Measurements from ENCODE around the gene FLCN.

Gene FLCN

DNA sequence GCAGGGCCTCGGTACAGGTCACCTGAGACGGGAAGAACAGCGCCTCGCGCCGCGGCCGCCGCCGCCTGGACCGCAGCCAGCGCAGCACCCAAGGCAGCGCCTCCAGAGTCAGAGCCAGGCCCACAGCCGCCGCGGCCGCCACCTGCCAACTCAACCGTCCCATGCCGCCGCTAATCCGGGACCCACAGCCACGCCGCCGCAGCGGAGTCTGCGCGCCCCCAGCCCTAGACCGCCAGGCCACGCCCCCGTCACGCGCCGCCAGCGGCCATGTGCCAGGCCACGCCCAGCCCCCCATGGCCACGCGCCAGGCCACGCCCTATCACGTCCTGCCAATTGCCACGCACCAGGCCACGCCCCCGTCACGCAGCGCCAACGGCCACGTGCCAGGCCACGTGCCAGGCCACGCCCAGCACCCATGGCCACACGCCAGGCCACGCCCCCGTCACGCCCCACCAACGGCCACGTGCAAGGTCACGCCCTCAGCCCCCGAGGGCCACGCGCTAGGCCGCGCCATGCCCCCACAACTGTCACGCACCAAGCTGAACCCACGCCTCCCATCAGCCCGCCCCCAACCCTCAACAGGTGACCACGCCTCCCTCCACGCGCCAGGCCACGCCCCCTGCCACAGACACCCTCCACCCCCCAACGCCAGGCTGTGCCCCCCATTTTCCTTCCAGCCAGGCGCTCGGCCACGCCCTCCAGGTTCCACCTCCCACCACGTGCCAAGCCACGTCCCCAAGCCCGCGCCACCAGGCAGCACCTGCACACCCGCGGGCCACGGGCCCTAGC is 30.6 kb downstream of the FLCN start, which contains the start of gene PLD6:
Gene PLD6 (minus strand): TSS at position 210 of the 789 bp plus-strand sequence. CDS start 47 bp downstream, at position 163.
- peak; percentile 69 for DNase-seq (ENCODE audit: low read depth)
- Histone ChIP-seq H3K36me3 (ENCODE audit: control insufficient read depth, insufficient read depth, low read length, severe bottlenecking) (peaks cover 2% of the 10 kb centered on the region), H3K4me1 (ENCODE audit: control insufficient read depth, insufficient read depth, low read length) (peaks cover 32% of the 10 kb centered on the region), H3K27me3 (replicated peaks; ENCODE audit: control insufficient read depth, insufficient read depth, low read length) (no peaks in the 10 kb centered on the region), H3K9ac (ENCODE audit: low read length) (peak within 1 kb of the TSS; percentile 87), H3K9me3 (ENCODE audit: control insufficient read depth, low read length) (no peaks in the 10 kb centered on the region), H3K4me3 (ENCODE audit: low read length) (peak within 1 kb of the TSS; percentile 81)

DNA sequence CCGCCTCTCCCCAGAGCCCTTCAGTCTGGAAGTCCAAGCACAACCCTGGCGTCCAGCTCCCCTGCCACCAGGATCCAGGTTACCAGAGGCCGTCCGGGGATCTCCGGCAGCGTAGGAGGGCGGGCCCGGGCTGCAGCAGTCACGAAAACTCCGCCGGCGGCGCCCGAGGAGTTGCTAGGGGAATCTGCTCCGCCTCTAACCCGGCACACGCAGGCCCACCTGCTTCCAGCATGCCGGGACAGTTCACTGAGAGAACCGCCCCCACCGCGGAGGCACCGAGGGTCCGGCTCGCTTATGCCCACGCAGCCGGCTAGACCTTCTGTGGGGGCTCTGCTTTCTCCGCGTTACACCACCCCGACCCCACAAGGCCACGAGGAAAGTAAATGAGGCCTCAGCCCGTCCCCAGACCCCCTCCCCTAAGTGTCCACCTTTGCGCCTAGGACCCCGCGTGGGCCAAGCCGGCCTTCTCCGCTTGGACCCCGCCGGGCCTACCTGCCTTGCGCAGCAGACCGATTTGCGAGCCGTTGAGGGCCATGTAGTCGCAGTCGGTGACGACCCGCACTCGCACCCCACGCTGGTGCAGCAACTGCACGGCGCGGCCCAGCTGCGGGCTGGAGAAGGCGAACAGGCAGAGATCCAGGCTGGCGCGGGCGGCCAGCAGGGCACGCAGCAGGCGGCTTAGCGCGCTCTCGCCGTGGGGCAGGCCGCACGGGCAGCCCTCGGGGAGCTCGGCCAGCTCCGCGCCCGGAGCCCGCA is 31.4 kb downstream of the FLCN start:
- no peaks in the 10 kb centered on the region for H3K9me3 ChIP-seq (ENCODE audit: control insufficient read depth, low read length)
- peak; percentile 64 for DNase-seq (ENCODE audit: low read depth)
- H3K4me3 ChIP-seq (ENCODE audit: low read length) = peak overlapping the region; percentile 81
- H3K36me3 ChIP-seq (ENCODE audit: control insufficient read depth, insufficient read depth, low read length, severe bottlenecking) = no peaks in the 10 kb centered on the region
- peak overlapping the region; percentile 87 for H3K9ac ChIP-seq (ENCODE audit: low read length)
- peaks cover 35% of the 10 kb centered on the region for H3K4me1 ChIP-seq (ENCODE audit: control insufficient read depth, insufficient read depth, low read length)
- no peaks in the 10 kb centered on the region for H3K27me3 ChIP-seq (replicated peaks; ENCODE audit: control insufficient read depth, insufficient read depth, low read length)

DNA sequence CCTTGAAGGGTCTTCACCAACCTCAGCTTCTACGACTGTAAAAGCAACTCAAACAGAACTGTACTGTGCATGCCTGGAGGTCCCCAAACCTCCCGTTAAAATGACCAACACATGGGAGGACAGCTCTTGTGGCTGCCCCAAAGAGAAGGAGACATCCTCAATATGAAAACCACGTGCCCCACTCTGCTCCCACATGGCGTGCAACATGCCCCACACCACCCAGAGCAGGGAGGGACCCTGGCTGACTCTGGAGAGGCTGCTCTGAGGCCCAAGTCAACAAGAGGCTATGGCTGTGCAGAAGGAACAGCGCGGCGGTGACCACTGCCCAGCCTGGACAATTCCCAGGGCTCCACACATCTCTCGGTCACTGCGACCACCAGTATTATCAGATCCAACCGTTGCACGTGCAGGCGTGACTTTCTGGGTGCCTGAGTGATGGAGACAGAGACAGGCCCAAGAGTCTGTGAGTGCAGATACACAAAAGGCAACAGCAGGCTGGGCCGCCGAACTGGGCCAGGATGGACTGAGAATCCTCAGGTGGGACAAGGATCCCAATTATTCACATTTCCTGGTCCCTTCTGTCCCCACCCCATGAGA is 32.2 kb downstream of the FLCN start:
- DNase-seq (ENCODE audit: low read depth) = no peak
- Histone ChIP-seq H3K9me3 (ENCODE audit: control insufficient read depth, low read length) (no peaks in the 10 kb centered on the region), H3K9ac (ENCODE audit: low read length) (peak overlapping the region; percentile 87), H3K4me1 (ENCODE audit: control insufficient read depth, insufficient read depth, low read length) (peaks cover 43% of the 10 kb centered on the region), H3K4me3 (ENCODE audit: low read length) (peak overlapping the region; percentile 81), H3K36me3 (ENCODE audit: control insufficient read depth, insufficient read depth, low read length, severe bottlenecking) (no peaks in the 10 kb centered on the region), H3K27me3 (replicated peaks; ENCODE audit: control insufficient read depth, insufficient read depth, low read length) (no peaks in the 10 kb centered on the region)

DNA sequence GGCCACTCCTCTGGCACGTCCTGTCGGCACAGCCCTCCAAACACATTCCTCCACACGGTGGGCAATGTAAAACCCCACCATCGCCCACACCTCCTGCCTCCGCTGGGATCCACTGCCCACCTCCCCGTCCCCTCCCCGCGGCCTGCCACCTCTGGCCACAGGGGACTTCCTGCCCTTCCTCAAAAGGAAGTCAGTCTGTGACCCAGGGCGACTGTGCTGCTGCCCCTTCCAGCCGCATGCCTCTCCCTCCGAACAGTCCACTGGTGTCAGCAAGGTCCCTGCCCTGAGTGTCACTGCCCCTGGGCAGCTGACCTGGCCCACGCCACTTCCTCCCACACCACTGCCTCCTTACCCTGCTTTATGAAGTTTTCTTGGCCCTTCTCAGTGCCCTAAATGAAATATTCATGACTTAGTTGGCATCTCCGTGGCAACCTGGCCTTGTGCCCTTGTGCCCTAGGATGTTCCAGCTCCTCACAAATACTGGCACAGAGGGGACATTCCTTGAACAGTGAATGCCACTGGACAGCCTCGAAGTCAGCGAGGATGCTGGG is 32.9 kb downstream of the FLCN start:
- H3K4me3 ChIP-seq (ENCODE audit: low read length) = peak overlapping the region; percentile 81
- H3K9ac ChIP-seq (ENCODE audit: low read length) = no peak overlapping the region
- no peak for DNase-seq (ENCODE audit: low read depth)
- no peaks in the 10 kb centered on the region for H3K36me3 ChIP-seq (ENCODE audit: control insufficient read depth, insufficient read depth, low read length, severe bottlenecking)
- H3K9me3 ChIP-seq (ENCODE audit: control insufficient read depth, low read length) = no peaks in the 10 kb centered on the region
- no peaks in the 10 kb centered on the region for H3K27me3 ChIP-seq (replicated peaks; ENCODE audit: control insufficient read depth, insufficient read depth, low read length)
- peaks cover 43% of the 10 kb centered on the region for H3K4me1 ChIP-seq (ENCODE audit: control insufficient read depth, insufficient read depth, low read length)

DNA sequence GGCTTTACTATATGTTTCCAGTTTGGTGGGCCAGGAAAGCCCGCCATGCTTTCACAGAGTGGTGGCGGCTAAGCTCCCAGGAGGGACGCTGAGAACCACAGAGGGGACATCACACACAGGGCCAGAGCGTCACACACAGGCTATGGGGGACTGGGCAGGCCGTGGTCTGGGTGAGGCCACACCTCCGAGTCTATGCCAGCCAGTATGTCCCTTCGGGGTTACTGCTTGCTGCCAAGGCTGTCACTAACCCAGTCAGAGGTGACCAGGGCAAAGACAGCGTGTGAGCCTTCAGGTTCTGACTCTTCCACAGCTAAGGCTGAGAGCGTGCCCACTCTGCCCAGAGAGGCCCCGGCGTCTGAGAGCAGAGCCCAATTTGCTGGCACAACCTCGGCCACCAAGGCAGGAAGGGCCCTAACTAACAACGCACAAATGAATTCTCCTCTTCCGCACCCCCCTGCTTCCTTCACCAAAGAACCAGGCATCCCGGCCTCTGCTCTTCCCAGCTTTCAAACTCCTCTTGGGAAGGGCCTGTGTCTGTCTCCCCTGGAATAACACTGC is 33.7 kb downstream of the FLCN start:
- H3K9ac ChIP-seq (ENCODE audit: low read length) = no peak overlapping the region
- H3K27me3 ChIP-seq (replicated peaks; ENCODE audit: control insufficient read depth, insufficient read depth, low read length) = no peaks in the 10 kb centered on the region
- H3K9me3 ChIP-seq (ENCODE audit: control insufficient read depth, low read length) = no peaks in the 10 kb centered on the region

DNA sequence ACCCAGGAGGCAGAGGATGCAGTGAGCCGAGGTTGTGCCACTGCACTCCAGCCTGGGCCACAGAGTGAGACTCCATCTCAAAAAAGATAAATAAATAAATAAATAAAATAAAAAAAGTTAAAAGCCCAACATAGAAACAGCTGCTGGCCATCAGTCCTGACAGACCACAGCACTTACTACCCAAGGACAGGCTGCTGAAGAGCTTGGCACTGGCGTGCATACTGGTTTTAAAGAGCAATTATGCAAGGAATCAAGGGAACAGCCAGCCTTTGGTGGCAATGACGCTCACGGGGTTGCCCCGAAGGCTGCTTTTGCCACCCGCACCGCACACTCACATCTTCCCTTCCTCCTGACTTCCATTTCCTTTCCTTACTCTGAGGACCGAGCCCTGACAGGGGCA is 35.1 kb downstream of the FLCN start:
- H3K4me3 ChIP-seq (ENCODE audit: low read length) = no peak overlapping the region
- H3K36me3 ChIP-seq (ENCODE audit: control insufficient read depth, insufficient read depth, low read length, severe bottlenecking) = no peaks in the 10 kb centered on the region
- DNase-seq (ENCODE audit: low read depth) = no peak
- no peak overlapping the region for H3K9ac ChIP-seq (ENCODE audit: low read length)
- peaks cover 43% of the 10 kb centered on the region for H3K4me1 ChIP-seq (ENCODE audit: control insufficient read depth, insufficient read depth, low read length)
- H3K27me3 ChIP-seq (replicated peaks; ENCODE audit: control insufficient read depth, insufficient read depth, low read length) = no peaks in the 10 kb centered on the region
- no peaks in the 10 kb centered on the region for H3K9me3 ChIP-seq (ENCODE audit: control insufficient read depth, low read length)

More for the DNA sequence above, 33.7 kb downstream of the FLCN start:
- no peak overlapping the region for H3K4me3 ChIP-seq (ENCODE audit: low read length)
- DNase-seq (ENCODE audit: low read depth) = no peak
- no peaks in the 10 kb centered on the region for H3K36me3 ChIP-seq (ENCODE audit: control insufficient read depth, insufficient read depth, low read length, severe bottlenecking)
- peaks cover 43% of the 10 kb centered on the region for H3K4me1 ChIP-seq (ENCODE audit: control insufficient read depth, insufficient read depth, low read length)

DNA sequence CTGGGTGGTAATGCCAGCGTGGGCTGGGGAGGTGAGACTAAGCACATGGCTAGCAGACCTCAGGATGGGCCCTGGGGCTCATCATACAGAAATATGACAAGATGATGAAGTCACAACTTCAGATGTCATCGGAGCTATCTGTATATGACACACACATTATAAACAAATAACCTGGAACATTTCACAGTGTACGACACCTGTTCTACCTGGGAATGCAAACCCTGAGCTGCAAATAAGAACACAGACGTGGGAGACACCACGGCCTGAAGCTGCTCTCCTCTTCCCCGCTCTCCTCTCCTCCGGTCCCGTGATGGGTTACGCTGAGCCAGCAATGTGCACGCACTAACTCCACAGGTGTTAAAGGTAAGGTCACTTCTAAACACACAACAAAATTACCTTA is 35.7 kb downstream of the FLCN start:
- DNase-seq (ENCODE audit: low read depth) = no peak
- Histone ChIP-seq H3K36me3 (ENCODE audit: control insufficient read depth, insufficient read depth, low read length, severe bottlenecking) (no peaks in the 10 kb centered on the region), H3K4me3 (ENCODE audit: low read length) (no peak overlapping the region)

DNA sequence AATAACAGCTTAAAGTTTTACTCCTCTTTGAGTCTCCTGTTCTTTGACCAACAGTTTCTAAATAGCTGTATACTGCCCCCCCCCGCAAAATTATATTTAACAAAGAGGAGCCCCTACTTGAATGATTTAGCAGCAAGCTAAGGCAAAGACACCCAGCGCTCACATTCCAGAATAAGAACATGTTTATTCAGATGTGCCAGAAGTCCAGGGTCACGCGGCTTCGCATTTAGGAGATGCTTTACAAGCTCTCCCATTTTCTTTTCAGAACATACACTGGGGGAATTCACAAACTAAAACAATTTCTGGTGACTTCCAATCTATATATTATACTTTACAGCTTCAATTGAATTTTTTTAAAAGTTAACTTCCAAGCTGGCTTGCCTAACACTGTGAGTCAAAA is 36.1 kb downstream of the FLCN start:
- H3K9me3 ChIP-seq (ENCODE audit: control insufficient read depth, low read length) = no peaks in the 10 kb centered on the region
- no peak for DNase-seq (ENCODE audit: low read depth)
- peak overlapping the region; percentile 19 for H3K9ac ChIP-seq (ENCODE audit: low read length)

More for the DNA sequence above, 35.7 kb downstream of the FLCN start:
- no peaks in the 10 kb centered on the region for H3K27me3 ChIP-seq (replicated peaks; ENCODE audit: control insufficient read depth, insufficient read depth, low read length)
- H3K9me3 ChIP-seq (ENCODE audit: control insufficient read depth, low read length) = no peaks in the 10 kb centered on the region
- H3K4me1 ChIP-seq (ENCODE audit: control insufficient read depth, insufficient read depth, low read length) = peaks cover 41% of the 10 kb centered on the region
- peak overlapping the region; percentile 19 for H3K9ac ChIP-seq (ENCODE audit: low read length)

DNA sequence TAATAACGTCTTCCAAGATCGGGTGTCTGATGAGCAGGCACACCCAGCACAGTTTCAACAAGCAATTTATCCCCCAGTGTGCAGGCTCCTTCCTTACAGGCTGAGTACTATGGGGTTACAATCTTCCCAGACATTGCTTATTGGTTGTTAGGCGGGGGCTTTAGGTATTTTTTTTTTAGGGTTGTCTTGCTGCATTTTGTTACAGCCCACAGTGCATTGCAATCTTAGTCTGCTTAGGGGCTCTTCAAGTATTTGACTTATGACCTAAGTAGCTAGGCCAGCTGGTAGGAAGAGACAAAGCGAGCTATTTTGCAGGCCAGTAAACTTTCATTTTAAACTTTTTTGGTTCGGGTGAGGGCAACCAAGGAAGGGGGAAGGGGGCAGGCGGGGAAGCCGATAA is 36.7 kb downstream of the FLCN start:
- peak overlapping the region; percentile 19 for H3K9ac ChIP-seq (ENCODE audit: low read length)
- H3K9me3 ChIP-seq (ENCODE audit: control insufficient read depth, low read length) = no peaks in the 10 kb centered on the region
- H3K4me1 ChIP-seq (ENCODE audit: control insufficient read depth, insufficient read depth, low read length) = peaks cover 32% of the 10 kb centered on the region
- no peak overlapping the region for H3K4me3 ChIP-seq (ENCODE audit: low read length)
- no peaks in the 10 kb centered on the region for H3K27me3 ChIP-seq (replicated peaks; ENCODE audit: control insufficient read depth, insufficient read depth, low read length)
- H3K36me3 ChIP-seq (ENCODE audit: control insufficient read depth, insufficient read depth, low read length, severe bottlenecking) = no peaks in the 10 kb centered on the region
- DNase-seq (ENCODE audit: low read depth) = no peak

More for the DNA sequence above, 36.1 kb downstream of the FLCN start:
- Histone ChIP-seq H3K4me3 (ENCODE audit: low read length) (no peak overlapping the region), H3K4me1 (ENCODE audit: control insufficient read depth, insufficient read depth, low read length) (peaks cover 37% of the 10 kb centered on the region), H3K36me3 (ENCODE audit: control insufficient read depth, insufficient read depth, low read length, severe bottlenecking) (no peaks in the 10 kb centered on the region), H3K27me3 (replicated peaks; ENCODE audit: control insufficient read depth, insufficient read depth, low read length) (no peaks in the 10 kb centered on the region)

DNA sequence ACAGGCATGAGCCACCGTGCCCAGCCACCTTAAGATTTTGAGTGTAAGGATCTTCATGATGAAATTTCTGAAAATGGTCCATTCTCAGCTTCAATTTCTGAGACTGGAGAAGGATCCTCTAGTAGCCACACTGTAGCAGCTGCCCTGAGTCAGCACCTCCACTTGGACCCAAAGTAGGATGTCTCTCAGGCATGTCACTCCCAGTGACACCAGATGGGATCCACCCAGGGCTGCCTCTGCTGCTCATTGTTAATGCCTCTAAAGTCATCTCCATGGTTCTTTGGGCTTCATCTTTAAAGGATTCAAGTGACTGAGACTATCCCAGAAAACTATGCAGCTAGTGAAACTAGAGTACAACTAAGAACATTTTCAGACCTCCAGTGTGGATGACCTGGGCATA is 38.7 kb downstream of the FLCN start:
- Histone ChIP-seq H3K9ac (ENCODE audit: low read length) (no peak overlapping the region), H3K36me3 (ENCODE audit: control insufficient read depth, insufficient read depth, low read length, severe bottlenecking) (no peaks in the 10 kb centered on the region), H3K27me3 (replicated peaks; ENCODE audit: control insufficient read depth, insufficient read depth, low read length) (no peaks in the 10 kb centered on the region)

DNA sequence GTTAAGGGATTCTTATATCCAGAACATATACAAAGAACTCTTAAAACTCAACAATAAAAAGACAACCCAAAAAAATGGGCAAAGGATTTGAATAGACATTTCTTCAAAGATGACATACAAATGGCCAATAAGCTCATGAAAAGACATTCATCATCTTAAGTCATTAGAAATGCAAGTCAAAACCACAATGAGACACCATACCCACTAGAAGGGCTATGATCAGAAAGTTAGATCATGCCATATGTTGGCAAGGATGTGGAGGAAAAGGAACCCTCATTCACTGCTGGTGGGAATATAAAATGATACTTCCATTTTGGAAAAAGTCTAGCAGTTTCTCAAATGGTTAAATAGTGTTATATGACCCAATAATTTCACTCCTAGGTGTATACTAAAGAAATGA is 40.2 kb downstream of the FLCN start:
- H3K9me3 ChIP-seq (ENCODE audit: control insufficient read depth, low read length) = no peaks in the 10 kb centered on the region
- no peaks in the 10 kb centered on the region for H3K27me3 ChIP-seq (replicated peaks; ENCODE audit: control insufficient read depth, insufficient read depth, low read length)
- no peaks in the 10 kb centered on the region for H3K36me3 ChIP-seq (ENCODE audit: control insufficient read depth, insufficient read depth, low read length, severe bottlenecking)
- H3K9ac ChIP-seq (ENCODE audit: low read length) = no peak overlapping the region
- DNase-seq (ENCODE audit: low read depth) = no peak
- H3K4me1 ChIP-seq (ENCODE audit: control insufficient read depth, insufficient read depth, low read length) = peaks cover 12% of the 10 kb centered on the region
- H3K4me3 ChIP-seq (ENCODE audit: low read length) = no peak overlapping the region

More for the DNA sequence above, 38.7 kb downstream of the FLCN start:
- peaks cover 13% of the 10 kb centered on the region for H3K4me1 ChIP-seq (ENCODE audit: control insufficient read depth, insufficient read depth, low read length)
- H3K9me3 ChIP-seq (ENCODE audit: control insufficient read depth, low read length) = no peaks in the 10 kb centered on the region
- DNase-seq (ENCODE audit: low read depth) = no peak
- H3K4me3 ChIP-seq (ENCODE audit: low read length) = no peak overlapping the region
